PC-3 (cell line): ENCODE results near the gene SARM1.

ENCODE experiments used
- EZH2 ChIP-seq: fragments of 300-600 bp; sonication (generic); IDR thresholded peaks from one replicate; pipeline ENCODE4 v1.6.1; 2017; ENCODE audit warnings: antibody characterized with exemption, mild to moderate bottlenecking, low read length; ENCODE audit not compliant: unreplicated experiment
- EZH2phosphoT487 ChIP-seq: fragments of 300-600 bp; sonication (generic); IDR thresholded peaks from 2 replicates; pipeline ENCODE4 v1.6.1; 2018; ENCODE audit warnings: mild to moderate bottlenecking, antibody characterized with exemption, low read length, borderline replicate concordance
- TF ChIP-seq, protein P1 (sequence below): fragments of 300-600 bp; sonication (generic); conservative IDR thresholded peaks from 2 replicates; pipeline ENCODE4 v1.5.1; 2017; ENCODE audit warnings: antibody characterized with exemption, low read depth, mild to moderate bottlenecking, low read length

- TF ChIP-seq, protein P1, sequence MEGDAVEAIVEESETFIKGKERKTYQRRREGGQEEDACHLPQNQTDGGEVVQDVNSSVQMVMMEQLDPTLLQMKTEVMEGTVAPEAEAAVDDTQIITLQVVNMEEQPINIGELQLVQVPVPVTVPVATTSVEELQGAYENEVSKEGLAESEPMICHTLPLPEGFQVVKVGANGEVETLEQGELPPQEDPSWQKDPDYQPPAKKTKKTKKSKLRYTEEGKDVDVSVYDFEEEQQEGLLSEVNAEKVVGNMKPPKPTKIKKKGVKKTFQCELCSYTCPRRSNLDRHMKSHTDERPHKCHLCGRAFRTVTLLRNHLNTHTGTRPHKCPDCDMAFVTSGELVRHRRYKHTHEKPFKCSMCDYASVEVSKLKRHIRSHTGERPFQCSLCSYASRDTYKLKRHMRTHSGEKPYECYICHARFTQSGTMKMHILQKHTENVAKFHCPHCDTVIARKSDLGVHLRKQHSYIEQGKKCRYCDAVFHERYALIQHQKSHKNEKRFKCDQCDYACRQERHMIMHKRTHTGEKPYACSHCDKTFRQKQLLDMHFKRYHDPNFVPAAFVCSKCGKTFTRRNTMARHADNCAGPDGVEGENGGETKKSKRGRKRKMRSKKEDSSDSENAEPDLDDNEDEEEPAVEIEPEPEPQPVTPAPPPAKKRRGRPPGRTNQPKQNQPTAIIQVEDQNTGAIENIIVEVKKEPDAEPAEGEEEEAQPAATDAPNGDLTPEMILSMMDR, result no peak
- TF ChIP-seq EZH2phosphoT487 (no peak), EZH2 (no peak)
These were observed 28.0 kb upstream of the SARM1 start for GRCh38 chr17:28343491-28343932.
